Neural cell (in vitro differentiated cells): ENCODE results near the gene MYO18B.

Experiments used
- CTCF ChIP-seq: fragments of 450-650 bp; IDR thresholded peaks from 2 replicates; pipeline ENCODE4 v1.5.1; 2014; ENCODE audit warnings: antibody characterized with exemption, mild to moderate bottlenecking, moderate library complexity; ENCODE audit not compliant: poor library complexity, severe bottlenecking
- EP300 ChIP-seq: fragments of 450-650 bp; conservative IDR thresholded peaks from 2 replicates; pipeline ENCODE4 v1.6.1; 2014; ENCODE audit warnings: antibody characterized with exemption, mild to moderate bottlenecking, moderate library complexity; ENCODE audit not compliant: poor library complexity, severe bottlenecking
- MXI1 ChIP-seq: fragments of 450-650 bp; conservative IDR thresholded peaks from 2 replicates; pipeline ENCODE4 v1.6.1; 2014; ENCODE audit warnings: antibody characterized with exemption, mild to moderate bottlenecking; ENCODE audit not compliant: poor library complexity, severe bottlenecking
- POLR2AphosphoS5 ChIP-seq: IDR thresholded peaks from 2 replicates; pipeline ENCODE4 v1.6.1; 2012
- RAD21 ChIP-seq: fragments of 450-650 bp; conservative IDR thresholded peaks from 2 replicates; pipeline ENCODE4 v1.6.1; 2014; ENCODE audit warnings: antibody characterized with exemption, mild to moderate bottlenecking, moderate library complexity
- SMC3 ChIP-seq: fragments of 450-650 bp; conservative IDR thresholded peaks from 2 replicates; pipeline ENCODE4 v1.6.1; 2014; ENCODE audit warnings: antibody characterized with exemption, mild to moderate bottlenecking, moderate library complexity; ENCODE audit not compliant: poor library complexity
- TAF1 ChIP-seq: IDR thresholded peaks from 2 replicates; pipeline ENCODE4 v1.6.1; 2012; ENCODE audit warnings: low read depth
- TF ChIP-seq, protein P1 (sequence below): IDR thresholded peaks from 2 replicates; pipeline ENCODE4 v1.6.1; 2012; ENCODE audit warnings: borderline replicate concordance

DNA sequence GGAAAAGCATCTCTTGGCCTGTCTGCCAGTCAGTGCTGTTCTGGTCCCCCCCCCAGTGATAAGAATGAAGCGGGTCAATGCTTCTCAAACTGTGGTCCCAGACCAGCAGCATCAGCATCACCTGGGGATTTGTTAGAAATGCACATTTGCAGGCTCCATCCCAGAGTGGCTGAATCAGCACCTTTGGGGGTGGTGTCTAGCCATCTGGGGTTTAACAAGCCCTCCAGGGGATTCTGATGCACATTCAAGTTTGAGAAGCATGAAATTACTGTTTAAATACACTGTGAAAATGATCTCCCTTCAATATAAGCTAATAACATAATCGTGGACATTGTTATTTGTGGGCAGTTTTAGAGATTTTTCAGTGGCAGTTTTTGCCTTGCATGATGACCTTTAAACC is 133.5 kb downstream of the MYO18B start:
- TF ChIP-seq CTCF (no peak), RAD21 (no peak), SMC3 (no peak), TAF1 (no peak), EP300 (no peak), MXI1 (no peak), POLR2AphosphoS5 (no peak)
- TF ChIP-seq, protein P1, sequence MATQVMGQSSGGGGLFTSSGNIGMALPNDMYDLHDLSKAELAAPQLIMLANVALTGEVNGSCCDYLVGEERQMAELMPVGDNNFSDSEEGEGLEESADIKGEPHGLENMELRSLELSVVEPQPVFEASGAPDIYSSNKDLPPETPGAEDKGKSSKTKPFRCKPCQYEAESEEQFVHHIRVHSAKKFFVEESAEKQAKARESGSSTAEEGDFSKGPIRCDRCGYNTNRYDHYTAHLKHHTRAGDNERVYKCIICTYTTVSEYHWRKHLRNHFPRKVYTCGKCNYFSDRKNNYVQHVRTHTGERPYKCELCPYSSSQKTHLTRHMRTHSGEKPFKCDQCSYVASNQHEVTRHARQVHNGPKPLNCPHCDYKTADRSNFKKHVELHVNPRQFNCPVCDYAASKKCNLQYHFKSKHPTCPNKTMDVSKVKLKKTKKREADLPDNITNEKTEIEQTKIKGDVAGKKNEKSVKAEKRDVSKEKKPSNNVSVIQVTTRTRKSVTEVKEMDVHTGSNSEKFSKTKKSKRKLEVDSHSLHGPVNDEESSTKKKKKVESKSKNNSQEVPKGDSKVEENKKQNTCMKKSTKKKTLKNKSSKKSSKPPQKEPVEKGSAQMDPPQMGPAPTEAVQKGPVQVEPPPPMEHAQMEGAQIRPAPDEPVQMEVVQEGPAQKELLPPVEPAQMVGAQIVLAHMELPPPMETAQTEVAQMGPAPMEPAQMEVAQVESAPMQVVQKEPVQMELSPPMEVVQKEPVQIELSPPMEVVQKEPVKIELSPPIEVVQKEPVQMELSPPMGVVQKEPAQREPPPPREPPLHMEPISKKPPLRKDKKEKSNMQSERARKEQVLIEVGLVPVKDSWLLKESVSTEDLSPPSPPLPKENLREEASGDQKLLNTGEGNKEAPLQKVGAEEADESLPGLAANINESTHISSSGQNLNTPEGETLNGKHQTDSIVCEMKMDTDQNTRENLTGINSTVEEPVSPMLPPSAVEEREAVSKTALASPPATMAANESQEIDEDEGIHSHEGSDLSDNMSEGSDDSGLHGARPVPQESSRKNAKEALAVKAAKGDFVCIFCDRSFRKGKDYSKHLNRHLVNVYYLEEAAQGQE = no peak
